Stimulated activated CD8-positive, alpha-beta memory T cell treated with anti-CD3 and anti-CD28 coated beads, Interleukin-4, amount 100 ng/mL, for 48 hours (primary cell): ENCODE data around the gene CLDN10.
"Not testable (repeated sequence)": the region's sequence is repeated elsewhere in the genome, so short reads cannot be mapped to it uniquely, and the experiment has no call there.

Experiments
- DNase-seq: peaks from one replicate; pipeline ENCODE4 v3.0.0-alpha.2; 2020

The CLDN10 gene

DNA sequence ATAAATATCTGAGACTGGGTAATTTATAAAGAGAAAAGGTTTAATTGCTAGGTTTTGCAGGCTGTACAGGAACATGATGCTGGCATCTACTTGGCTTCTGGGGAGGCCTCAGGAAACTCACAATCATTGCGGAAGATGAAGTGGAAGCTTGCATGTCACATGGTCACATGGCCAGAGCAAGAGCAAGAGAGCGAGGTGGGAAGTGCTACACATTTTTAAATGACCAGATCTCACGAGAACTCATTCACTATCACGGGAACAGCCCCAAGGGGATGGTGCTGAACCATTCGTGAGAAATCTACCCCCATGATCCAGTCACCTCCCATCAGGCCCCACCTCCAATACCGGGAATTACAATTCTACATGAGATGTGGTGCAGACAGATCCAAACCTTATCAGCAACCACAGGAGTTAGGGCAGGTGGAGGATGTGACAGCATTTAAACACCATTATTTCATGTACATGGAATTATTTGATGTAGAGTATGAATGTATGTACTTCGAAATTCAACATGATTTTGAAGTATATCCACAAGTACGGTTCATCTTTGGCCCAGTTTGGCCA is 10.5 kb upstream of the CLDN10 start:
- DNase-seq = no peak

DNA sequence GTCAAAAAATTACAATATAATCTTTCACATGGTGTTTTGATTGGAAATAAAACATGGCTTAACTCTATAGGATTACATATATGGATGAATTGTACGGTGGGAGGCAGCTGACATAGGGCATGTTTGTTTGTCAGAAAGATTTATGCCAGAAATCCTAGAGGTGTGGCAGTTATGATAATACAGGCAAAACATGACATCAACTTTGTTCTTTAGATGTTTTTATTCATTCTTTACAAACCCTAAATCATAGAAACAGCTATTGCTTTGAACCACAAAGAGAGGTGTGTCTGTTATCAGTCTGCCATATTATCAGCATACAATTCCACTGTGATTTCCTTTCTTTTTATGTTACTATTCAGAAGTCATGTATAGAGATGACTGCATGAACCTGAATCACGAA is 8.2 kb upstream of the CLDN10 start:
- DNase-seq = no peak

DNA sequence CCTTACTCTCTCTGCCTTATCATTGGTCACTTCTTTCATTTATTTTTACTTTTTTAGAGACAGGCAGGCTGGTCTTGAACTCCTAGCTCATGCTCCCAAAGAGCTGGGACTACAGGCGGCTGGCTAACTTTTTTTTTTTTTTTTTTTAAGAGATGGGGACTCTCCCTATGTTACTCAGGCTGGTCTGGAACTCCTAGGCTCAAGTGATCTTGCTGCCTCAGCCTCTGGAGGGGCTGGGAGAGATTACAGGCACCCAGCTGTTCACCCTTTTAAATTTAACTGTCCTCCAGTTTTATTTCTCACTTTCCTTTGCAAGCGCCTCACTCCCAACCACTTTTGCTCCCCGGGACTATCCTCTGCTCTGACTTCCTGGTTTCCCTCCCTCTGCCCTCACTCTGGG is 5.6 kb upstream of the CLDN10 start:
- no peak for DNase-seq

DNA sequence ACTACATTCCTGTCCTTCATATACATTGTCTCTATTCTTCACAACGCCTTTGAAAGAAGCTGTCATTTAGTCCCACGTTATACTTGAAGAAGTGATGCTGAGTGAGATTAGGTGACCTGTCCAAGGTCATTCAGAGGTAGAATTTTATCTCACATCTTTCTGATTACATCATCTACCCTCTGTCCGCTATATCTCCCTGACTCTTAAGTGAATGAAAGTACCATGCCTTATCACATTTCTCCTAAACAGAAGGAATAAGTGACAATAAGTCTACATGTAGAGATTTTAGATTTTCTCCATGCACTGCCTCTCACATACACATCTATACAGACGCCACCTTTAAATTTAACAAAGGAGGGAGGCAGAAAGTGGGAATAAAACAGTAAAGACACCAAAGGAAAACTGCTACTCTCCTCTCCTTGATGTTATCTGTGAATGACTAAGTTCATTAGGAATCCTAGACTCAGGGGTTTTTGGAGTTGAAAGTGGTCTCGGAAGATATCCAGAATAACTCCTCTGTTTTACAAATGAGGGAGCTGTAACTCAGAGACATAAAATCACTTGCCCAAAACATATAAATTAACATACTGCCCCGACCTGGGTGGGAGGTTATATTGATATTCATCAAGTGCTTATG is 4.9 kb upstream of the CLDN10 start:
- no peak for DNase-seq

DNA sequence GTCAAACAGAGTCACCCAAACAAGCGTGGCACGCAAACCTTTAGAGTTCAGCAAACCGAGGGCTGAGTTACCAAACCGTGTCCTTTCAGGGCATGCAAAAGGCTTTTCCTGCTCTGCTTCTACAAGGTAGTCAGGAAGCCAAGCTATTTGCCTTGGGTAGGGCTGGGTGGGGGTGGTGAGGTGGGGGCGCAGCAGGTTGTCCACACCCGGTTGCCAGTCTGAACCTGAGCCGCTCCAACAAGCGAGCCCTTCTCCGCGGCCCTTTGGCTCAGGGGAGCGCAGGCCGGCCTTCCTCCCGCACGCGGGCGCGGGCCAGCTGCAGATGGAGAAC is 347 bp upstream of the CLDN10 start:
- DNase-seq = no peak

DNA sequence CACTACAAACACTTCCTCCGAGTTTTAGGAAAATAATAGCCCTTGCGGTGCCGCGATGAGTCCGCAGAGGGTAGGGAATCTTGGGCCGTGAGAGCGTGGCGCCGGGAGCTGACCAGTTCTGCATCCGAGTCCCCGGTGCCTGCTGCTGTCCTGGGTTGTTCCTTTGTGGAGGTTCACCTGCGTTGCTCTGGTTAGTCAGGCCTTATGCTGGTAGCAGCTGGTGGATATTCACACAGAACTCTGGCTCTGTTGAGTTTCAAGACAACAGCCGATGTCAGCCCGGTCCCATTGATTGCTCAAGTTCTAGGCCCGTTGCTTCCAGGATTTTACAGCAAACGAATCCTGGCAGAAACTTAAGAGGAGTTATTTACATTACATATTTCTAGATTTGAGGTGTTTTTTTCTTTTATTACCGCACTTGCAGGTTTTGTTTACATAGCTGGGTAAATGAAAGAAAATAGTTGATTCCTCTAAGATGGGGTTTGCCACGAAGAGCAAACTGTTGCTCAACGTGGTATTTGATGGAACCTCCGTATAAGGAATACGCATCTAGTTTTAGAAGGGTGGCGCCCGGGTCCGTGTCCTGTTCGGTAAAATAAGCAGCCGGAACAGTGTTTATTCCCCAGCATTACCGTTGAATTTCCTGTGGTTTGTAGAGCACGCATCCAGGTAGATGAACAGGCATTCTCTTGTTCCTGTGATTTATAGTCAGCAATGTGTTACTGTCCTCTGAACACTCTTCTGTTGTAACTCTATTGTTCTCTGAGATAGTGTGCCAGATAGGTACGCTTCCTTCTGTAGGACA is 1.3 kb downstream of the CLDN10 start:
- peak; percentile 25 for DNase-seq

DNA sequence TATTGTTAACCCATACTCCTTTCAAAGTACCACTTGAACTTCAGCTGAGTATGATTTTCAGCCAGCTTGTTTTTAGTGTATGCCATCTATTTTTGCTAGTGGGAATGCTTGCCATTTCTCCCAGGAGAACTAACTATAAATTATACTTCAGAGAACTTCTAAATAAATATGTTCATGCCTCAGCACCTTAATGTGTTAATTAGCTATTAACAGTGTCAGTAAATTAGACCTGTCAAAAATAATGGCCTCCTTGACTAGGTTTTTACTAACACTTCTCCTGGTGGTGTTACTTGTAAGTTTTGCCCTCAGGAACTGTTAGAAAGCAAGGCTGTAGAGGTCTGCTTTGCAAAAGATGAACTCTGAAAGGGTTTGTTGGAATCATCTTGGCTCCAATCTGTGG is 4.5 kb downstream of the CLDN10 start:
- DNase-seq = no peak

DNA sequence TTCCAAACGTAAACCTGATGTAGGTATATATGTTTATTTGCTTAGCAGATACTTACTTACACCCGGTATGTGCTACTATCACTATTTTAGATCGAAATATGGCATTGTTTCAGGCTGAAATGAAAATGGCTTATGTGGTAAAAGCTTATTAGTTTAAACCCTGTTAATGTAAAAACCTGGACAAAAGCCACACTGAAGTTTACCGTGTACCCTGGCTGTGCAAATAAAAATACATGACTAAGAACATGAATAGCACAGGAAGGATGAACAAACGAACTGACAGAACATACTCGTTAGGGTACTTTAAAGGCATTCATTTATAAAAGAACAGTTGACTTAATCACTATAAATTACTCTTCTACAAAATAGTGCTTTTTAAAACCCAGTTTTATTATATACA is 6.6 kb downstream of the CLDN10 start:
- no peak for DNase-seq

DNA sequence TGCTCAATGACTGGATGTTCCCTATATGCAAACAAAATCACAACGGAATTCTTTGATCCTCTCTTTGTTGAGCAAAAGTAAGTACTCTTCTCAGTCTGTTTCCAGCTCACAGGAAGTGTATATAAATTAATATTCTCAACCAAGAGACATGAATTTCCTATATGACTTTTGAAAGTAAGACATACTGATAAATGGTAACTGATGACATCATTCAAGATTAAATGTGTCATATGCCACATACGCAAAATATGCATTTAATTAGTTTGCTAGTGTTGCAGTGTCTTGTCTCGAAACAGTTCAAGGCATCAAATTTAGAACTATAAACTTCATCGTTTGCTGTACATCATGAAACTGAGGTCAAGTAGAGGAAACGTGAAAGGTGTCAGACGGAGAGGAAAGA is 7.9 kb downstream of the CLDN10 start:
- DNase-seq = no peak

DNA sequence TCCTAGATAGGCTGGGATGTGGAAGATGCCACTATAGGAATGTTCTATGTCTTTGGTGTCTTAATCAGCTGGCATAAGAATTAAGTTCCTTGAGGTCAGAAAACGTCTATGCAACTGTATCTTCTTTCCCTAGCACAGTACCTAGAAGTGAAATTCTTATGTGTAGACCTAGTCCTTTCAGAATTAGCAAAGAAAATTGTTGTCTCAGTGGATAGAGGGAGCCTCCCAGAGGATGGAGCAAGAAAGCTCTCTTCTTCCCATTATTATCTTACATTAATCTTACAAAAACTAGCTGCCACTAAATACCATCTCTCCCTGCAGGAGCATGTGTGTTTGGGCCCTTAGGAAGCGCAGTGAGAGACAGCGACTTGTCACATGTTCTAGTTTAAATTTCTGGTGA is 11.6 kb downstream of the CLDN10 start:
- no peak for DNase-seq

DNA sequence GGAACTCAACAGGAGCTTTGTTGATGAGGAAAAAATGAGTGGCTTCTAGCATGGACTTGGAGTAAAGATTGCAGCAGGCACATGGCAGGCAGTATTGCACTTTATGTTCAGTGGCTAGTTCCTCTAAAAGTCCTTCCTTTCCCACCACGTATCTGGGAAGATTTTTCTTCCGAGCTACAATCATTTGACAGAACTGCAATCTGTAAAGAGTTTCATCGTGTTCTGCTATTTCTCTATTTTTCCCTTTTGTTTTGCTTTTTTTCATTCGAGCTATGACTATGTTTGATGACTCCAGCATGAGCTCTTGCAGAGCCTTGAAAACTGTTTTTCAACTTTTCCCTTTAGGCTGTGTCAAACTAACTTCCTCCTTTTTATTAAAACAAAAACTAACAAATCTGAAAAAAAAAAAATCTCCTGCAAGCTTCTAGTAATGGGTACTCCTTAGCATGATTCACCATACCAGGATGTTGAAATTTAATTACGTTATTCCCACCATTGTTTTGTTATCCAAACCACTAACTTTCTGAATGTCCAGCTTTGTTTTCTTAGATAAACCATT is 12.3 kb downstream of the CLDN10 start:
- DNase-seq = no peak

DNA sequence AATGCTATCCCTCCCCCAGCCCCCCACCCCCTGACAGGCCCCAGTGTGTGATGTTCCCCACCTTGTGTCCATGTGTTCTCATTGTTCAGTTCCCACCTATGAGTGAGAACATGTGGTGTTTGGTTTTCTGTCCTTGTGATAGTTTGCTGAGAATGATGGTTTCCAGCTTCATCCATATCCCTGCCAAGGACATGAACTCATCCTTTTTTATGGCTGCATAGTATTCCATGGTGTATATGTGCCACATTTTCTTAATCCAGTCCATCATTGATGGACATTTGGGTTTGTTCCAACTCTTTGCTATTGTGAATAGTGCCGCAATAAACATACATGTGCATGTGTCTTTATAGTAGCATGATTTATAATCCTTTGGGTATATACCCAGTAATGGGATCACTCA is 13.2 kb downstream of the CLDN10 start:
- not testable (repeated sequence) for DNase-seq

DNA sequence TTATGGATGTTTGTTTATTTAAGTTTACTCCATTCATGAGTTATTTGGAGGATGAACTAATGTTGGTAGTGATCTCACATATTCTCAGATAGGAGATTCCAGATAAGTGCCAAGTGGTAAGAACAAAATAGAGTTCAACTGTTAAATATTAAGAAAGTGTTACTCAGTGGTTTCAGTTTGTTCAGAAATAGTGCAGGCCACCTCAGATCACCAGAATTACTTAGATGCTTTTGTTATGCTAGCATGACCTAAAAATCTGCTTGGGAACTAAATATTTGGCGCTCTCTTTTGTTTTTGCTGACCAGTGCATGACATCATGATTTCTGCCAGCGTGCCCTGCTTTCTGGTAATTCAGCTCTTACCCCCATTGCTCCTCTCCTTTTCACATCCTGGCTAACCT is 15.6 kb downstream of the CLDN10 start:
- no peak for DNase-seq

DNA sequence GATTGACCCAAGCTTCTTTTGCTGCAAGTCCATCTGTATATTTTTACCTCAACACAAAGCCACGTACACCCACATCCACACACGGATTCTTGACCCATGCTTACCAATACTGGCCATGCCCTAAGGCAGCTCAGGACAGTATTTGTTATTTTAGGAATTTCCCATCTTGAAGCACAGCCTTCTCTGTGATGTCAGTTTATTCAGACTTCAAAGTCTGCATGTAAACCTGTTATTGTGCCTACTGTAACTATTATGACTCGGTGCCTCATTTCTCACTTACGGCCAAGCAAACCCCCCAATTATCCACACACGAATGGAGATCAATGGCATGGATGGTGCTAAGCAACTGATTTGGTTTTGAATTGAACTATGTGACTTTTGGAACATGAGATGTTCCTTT is 17.5 kb downstream of the CLDN10 start:
- DNase-seq = no peak

DNA sequence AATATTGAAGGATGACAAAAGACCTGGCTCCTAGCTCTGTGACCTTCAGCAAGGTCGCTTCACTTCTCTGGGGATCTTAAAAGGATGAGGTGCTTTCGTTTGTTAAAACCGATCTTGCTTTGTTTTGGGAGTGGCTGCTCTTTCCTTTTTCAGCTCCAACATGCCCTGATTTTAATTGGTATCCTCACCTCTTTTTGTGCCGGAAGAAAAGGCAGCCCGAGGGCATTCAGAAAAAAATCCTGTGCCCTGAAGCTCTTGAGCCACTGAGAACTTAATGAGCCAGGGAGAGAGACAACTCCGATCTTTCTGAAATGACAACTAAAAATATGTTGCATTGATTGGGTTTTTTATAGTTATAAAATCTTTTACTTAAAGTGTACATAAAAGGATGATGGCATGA is 19.4 kb downstream of the CLDN10 start:
- no peak for DNase-seq

DNA sequence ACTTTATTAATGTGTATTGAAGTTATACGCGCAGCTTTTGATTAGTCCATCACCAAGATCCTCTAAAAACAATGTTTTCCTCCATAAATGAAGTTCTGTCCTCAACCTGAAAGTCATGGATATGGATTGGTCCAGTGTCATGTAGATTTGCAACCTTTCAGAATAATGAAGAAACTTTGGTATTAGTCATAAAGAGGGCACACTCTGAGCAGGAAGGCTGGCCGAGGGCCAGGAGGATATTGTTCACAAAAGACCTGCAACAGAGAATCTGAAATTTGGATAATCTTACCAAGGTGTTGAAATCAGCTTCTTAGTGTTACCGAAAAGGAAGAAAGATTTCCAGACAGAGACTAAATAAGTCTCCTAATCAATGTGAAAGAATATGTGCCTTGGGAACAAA is 20.7 kb downstream of the CLDN10 start:
- no peak for DNase-seq

DNA sequence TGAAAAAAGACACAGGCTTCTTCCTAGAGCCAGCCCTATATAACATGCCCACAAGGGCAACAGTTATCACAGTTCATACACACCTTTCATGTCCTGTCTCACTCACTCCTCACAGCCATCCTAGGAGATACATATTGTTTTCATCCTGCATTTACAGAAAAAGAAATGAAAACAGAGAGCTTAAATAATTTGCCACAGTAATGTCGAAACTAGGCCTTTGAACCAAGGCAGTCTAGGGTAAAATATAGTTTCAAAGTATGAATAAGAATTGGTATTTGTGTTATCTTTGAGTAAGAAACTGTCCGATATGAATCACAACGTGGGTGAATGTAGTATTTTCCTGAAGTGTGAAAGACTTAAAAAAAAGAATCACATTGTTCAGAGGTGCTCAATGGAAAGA is 26.8 kb downstream of the CLDN10 start:
- no peak for DNase-seq

DNA sequence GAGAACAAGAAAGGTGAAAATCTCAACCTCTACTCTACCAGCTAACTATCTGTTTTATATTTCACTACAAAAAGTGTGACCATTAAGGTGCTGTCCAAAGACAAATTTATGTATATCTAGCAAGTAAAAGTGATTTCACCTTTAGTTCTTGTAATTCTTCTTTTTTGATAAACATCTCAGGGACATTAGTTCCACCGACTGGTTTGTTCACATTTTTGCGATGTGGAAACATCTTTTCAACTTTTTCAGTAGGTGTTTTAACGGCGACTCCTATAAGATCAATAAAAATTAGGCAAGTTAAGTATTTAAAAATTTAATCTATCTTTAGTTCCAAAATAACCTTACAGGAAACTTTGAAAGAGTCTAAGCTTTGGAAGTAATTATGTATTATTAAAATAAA is 33.3 kb downstream of the CLDN10 start:
- no peak for DNase-seq

DNA sequence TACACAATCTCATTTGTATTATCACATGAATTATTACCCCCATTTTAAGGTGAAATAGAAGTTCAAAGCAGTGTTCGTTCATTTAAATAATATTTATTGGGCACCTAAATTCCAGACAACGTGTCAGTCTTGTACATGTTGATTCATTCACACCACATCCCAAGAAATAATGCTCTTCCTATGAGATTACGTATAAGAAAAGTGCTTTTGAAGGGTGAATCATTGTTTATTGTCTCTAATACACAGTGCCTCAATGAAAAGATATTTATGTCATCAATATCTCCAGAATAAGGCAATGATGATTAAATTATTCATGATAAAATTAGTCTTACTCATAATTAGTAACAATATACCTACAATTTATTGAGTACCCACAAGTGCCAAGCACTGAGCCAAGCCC is 35.6 kb downstream of the CLDN10 start:
- no peak for DNase-seq

DNA sequence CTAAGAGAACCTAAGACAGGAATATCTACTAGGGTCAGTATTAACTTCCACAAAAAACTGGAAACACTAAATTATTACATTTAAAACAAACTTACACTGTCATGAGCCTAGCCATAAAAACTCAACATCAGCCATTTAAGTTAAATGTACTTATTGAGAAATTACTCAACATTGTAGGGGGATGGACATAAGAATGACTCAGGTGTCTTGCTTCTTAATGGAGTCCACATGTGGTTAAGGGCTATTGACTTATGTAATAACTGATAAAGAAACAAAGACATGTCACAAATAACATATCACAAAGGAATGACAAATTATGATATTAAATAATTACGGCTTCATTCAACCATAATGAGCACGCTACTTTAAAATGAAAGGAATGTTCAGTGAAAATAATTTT is 36.2 kb downstream of the CLDN10 start:
- DNase-seq = no peak

DNA sequence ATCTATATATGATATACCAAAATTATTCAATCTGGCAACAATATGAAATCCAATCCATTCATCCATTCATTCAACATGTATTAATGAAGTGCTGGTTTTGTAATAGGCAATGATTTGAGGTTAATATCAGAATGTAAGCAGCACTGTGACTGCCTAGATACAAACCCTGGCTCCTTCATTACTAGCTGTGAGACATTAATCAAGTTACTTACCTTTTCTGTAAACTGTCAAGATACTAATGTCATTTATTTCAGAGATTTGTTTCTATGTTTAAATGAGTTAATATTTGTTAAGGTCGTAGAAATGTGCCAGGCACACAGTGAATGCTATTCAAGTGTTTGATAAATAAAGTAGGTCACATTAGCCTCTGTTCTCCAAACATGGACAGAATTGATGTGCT is 40.9 kb downstream of the CLDN10 start:
- DNase-seq = no peak

DNA sequence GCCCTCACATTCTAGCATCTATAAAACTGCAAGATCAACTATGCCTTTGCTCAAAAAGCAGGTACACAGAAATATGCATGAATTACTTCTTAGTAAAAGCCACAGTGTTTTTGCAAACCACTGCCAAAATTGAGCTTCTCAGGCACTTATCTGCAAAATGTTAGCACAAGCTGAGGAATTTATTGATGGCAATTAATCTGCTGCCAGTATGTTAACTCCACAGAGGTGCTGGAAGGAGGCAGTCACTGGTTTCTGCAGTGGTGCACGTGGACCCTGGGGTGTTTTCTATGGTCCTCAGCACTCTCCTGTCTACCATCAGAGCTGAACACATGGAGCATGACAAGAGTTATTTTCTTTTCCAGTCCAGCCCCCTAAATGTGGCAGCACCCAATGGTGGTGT is 44.2 kb downstream of the CLDN10 start:
- no peak for DNase-seq

DNA sequence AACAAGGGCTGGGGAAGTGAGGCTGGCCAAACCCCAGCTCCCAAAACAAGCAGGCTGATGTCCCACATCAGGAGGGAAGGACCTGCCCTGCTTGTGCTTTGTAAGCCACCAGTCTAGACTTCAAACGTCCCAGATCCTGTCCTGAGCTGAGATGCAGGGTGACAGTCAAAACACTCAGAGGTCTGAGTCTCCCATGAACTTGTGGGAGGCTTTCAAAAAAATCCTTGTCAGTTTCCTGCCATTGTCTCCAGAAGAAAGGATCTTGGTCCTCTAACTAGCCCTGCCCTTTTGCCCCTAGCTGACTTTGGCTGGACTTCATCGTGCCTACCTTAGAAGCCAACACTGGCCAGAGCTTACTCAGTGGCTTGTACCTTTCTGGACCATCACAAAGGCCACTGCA is 48.7 kb downstream of the CLDN10 start:
- no peak for DNase-seq

DNA sequence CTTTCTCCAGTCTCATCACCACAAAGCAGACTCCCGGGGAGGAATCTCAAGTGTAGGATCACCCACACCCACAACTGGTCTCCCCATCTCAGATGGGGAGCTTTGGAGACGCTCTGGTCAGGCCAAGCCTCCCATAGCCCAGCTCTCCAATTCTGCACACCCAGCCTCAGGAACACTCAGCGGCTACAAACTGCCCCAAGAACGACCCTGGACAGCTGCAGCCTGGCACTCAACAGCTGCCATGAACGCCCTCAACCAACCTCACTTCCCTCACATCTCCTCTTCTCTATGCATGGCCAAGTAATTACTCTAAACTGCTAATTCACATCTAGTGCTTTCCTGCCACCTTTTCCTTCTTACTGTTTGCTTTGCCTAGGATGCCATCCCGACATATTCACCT is 49.4 kb downstream of the CLDN10 start:
- DNase-seq = no peak
